WERI-Rb-1 (cell line): ENCODE measurements around the gene TOX4.

Experiments used
- DNase-seq: peaks from one replicate; pipeline ENCODE4 v3.0.0-alpha.2; 2020
- H3K27ac ChIP-seq: fragments of 250-450 bp; sonication (Bioruptor Pico); 2 replicates; pipeline ENCODE4 v1.5.1; 2020; ENCODE audit warnings: mild to moderate bottlenecking, moderate library complexity
- H3K27me3 ChIP-seq: fragments of 250-450 bp; sonication (Bioruptor Pico); 2 replicates; pipeline ENCODE4 v1.5.1; 2021; ENCODE audit warnings: mild to moderate bottlenecking, low read depth, moderate library complexity; ENCODE audit not compliant: insufficient read depth, severe bottlenecking
- H3K36me3 ChIP-seq: fragments of 250-450 bp; sonication (Bioruptor Pico); 2 replicates; pipeline ENCODE4 v1.5.1; 2020; ENCODE audit warnings: mild to moderate bottlenecking, moderate library complexity
- H3K4me3 ChIP-seq: 2 replicates; pipeline ENCODE4 v1.5.1; 2011; ENCODE audit warnings: low read depth, mild to moderate bottlenecking, control low read depth, low read length
- H3K9me3 ChIP-seq: fragments of 250-450 bp; sonication (Bioruptor Pico); 2 replicates; pipeline ENCODE4 v1.5.1; 2021; ENCODE audit warnings: mild to moderate bottlenecking, moderate library complexity; ENCODE audit not compliant: severe bottlenecking
- TF ChIP-seq, protein P1 (sequence below): IDR thresholded peaks from 2 replicates; pipeline ENCODE4 v1.5.1; 2011; ENCODE audit warnings: low read depth, mild to moderate bottlenecking, control low read depth, inconsistent platforms, low read length

Gene TOX4

DNA sequence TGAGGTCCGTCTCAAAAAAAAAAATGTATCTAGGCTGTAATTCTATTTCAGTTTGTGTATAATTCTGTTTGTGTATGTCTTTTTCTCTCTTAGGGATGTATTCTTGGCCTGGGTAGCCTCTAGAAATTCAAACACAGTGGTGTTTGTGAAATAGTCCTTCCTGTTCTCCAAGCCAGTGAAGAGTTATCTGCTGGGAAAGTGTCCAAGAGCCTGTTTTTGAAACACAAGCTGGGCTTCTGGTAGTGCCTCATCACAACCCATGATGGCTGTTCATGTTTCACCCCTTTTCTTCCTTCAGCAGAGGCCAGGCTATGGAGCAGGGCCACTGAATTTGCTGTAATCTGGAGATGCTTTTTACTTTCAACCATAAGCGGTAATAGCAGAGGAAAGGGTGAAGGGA lies 19.5 kb downstream of the TOX4 start:
- H3K4me3 ChIP-seq, result no peak overlapping the region
- TF ChIP-seq, protein P1, sequence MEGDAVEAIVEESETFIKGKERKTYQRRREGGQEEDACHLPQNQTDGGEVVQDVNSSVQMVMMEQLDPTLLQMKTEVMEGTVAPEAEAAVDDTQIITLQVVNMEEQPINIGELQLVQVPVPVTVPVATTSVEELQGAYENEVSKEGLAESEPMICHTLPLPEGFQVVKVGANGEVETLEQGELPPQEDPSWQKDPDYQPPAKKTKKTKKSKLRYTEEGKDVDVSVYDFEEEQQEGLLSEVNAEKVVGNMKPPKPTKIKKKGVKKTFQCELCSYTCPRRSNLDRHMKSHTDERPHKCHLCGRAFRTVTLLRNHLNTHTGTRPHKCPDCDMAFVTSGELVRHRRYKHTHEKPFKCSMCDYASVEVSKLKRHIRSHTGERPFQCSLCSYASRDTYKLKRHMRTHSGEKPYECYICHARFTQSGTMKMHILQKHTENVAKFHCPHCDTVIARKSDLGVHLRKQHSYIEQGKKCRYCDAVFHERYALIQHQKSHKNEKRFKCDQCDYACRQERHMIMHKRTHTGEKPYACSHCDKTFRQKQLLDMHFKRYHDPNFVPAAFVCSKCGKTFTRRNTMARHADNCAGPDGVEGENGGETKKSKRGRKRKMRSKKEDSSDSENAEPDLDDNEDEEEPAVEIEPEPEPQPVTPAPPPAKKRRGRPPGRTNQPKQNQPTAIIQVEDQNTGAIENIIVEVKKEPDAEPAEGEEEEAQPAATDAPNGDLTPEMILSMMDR, result no peak
- no peak for DNase-seq
- H3K27ac ChIP-seq, result no peak overlapping the region
- H3K27me3 ChIP-seq, result no peaks in the 10 kb centered on the region
- H3K9me3 ChIP-seq, result no peaks in the 10 kb centered on the region
- peaks cover 82% of the 10 kb centered on the region for H3K36me3 ChIP-seq

DNA sequence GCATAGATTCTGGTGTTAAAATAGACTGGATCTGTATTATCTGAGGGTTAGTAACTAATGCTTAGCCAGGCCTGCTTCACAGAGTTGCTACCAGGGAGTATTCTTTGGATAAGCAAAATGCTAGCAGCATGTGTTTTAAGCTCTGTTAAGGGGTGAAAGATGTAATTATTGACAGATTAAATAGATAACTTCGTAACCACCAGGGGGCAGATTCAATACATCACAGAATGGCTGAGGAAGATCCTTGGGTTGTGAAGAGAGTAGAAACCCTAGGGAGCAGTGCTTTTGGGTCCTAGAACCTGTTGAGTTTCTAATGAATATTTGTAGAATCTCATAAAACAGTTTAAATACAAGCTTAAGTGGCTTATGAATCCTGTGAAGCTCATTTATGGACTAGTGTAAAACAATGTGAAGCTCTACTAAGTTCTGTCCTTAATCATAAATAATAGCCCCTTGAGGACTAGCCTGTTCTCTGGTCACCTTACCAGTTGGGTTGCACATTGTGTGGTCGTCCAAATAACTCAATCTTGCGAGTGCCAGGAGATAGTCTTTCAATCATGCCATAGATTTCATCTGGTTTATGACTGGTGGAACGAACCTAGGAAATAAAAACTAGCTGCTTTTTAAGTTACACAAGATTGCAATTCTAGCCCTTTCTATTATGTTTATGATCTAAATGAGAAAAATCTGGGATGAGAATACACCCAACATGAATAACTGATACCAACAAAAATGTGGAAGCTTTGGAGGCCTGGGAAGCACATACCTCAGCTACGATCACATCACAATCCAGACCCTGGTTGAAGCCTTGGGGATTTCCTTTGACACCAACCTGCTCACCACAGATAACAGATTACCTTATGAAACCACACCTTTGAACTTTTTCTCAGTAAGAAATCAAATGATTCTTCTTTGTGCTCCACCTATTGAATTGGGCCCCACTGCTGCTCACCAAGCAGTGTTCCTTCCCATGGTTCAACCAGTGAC lies 21.8 kb downstream of the TOX4 start:
- no peak overlapping the region for H3K4me3 ChIP-seq
- no peaks in the 10 kb centered on the region for H3K27me3 ChIP-seq
- no peaks in the 10 kb centered on the region for H3K9me3 ChIP-seq
- H3K27ac ChIP-seq, result no peak overlapping the region
- TF ChIP-seq, protein P1, result peak; percentile 38; the same call in 1 of the 2 replicates
- peaks cover 81% of the 10 kb centered on the region for H3K36me3 ChIP-seq
- DNase-seq, result peak; percentile 26

DNA sequence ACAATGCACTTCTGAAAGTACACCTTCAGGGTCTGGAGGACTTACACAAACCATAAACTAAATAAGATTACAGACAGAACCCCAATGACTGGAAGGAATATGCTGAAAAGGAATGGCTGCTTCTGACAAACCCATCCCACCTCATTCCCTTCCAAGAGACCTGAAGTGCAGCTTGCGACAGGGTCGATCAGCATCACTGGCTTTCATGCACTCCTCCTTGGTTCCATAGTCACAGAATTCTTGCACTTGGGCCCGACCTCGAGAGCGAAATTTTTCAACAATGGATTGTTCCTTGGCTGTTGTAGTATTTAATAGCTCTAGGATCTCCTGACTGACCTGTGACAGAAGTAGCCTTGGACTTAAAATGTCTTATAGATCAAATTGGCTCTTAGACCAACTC lies 24.6 kb downstream of the TOX4 start:
- H3K27ac ChIP-seq, result no peak overlapping the region
- DNase-seq, result no peak
- no peak overlapping the region for H3K4me3 ChIP-seq
- H3K36me3 ChIP-seq, result peaks cover 62% of the 10 kb centered on the region
- H3K27me3 ChIP-seq, result no peaks in the 10 kb centered on the region
- TF ChIP-seq, protein P1, result no peak
- no peaks in the 10 kb centered on the region for H3K9me3 ChIP-seq

DNA sequence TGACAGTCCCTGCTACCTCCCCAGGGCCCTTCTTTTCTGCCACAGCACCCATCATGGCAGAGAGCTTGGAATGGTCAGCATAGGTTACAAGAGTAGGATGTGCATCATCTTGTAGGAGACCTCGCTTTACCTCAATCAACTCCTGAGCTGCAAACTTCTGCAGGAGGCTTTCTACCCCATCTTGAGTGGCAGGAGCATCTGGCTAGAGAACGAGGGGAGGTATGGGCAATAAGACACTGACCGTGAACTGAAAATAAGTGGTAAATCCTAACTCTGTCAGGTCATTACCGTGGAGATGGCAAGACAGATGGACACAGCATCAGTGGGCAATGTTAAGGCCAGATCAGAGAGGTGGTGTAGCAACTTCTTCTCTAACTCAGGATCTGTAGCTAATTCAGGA lies 26.4 kb downstream of the TOX4 start:
- H3K27me3 ChIP-seq, result no peaks in the 10 kb centered on the region
- H3K27ac ChIP-seq, result no peak overlapping the region
- H3K9me3 ChIP-seq, result no peaks in the 10 kb centered on the region
- no peak overlapping the region for H3K4me3 ChIP-seq
- peaks cover 59% of the 10 kb centered on the region for H3K36me3 ChIP-seq
- TF ChIP-seq, protein P1, result no peak
- no peak for DNase-seq

DNA sequence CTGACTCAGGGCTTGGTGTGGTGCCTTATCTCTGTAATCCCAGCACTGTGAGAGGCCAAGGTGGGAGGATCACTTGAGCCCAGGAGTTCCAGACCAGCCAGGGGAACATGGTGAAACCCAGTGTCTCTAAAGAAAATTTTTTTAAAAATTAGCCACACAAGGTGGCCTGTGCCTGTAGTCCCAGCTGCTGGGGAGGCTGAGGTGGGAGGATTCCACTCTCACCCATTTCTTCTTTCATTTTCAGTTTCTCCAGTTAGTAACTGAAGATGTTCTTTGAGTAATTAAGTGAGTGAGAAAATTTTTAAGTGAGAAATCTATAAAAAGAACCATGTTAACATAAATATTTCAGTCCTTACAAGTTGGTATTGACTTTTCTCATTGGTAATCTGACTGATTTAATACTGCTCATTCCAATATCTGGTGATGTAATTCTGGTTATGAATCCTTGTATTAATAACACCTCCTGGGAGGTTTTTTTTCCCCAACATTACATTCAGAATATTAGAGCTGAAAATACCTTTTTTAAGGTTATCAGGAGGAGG lies 28.1 kb downstream of the TOX4 start:
- no peaks in the 10 kb centered on the region for H3K9me3 ChIP-seq
- DNase-seq, result no peak
- TF ChIP-seq, protein P1, result no peak
- H3K27ac ChIP-seq, result no peak overlapping the region
- H3K36me3 ChIP-seq, result peaks cover 51% of the 10 kb centered on the region
- H3K4me3 ChIP-seq, result no peak overlapping the region
- no peaks in the 10 kb centered on the region for H3K27me3 ChIP-seq
